ENCODE data around the gene RNF217. TPM values are rescaled to one million over a fixed set of nuclear protein-coding genes. Genes with fewer than 3 reads are reported as not detected.

The RNF217 gene
- total and polyA plus RNA-seq, 2 of the 13 experiments (the other 11 are each of a cell fraction or from before 2014, with no cell fraction given), result 2.2 to 2.4 TPM

DNA sequence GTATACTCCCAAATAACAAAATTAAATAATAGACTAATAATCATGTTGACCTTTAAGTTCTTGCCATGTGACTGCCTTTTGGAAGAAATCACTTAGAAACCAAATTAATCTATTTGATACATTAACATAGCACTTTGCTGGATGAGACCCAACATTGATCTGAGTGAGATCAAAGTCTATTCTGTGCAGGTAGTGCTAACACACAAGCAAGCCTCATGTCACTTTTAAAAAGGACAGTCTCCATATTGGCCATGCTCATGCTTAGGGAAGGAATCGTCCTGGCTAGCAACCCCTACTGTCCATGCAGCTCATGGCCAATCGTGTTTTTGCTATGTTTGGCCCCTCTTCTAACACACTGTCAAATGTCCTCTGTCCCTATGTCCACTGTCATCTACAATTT is 35.8 kb upstream of the RNF217 start:
- FAIRE-seq (no peak), DNase-seq (ENCODE audit: low spot score) (no peak), ATAC-seq (no peak; the same call in 2 of the 3 replicates)
- POLR2A ChIA-PET, result no interaction called here
- no peaks in the 10 kb centered on the region for H3K36me3 ChIP-seq (replicated peaks in 1 of 2; ENCODE audit: control insufficient read depth in 1 of 2, insufficient read depth in 2 of 2, low read length in 2 of 2)
- in situ Hi-C loops (cut with HindIII; ENCODE audit: extremely low pct_ligation_motif_present, low pct_unique_long_range_greater_than_20kb), result no loop called here
- no peaks in the 10 kb centered on the region for H3K79me2 ChIP-seq (ENCODE audit: insufficient read depth, low read length)
- no peaks in the 10 kb centered on the region for H3K4me1 ChIP-seq (ENCODE audit: insufficient read depth, low read length)
- H3K9me3 ChIP-seq (ENCODE audit: low read length), result no peaks in the 10 kb centered on the region
- H3K9ac ChIP-seq (ENCODE audit: insufficient read depth, low read depth, low read length), result no peak overlapping the region
- intact Hi-C loops (cut with micrococcal nuclease; ENCODE audit: unreplicated experiment), result no loop called here
- H3K4me3 ChIP-seq (replicated peaks in 1 of 3; ENCODE audit: insufficient read depth in 1 of 3, low read depth in 2 of 3, low read length in 3 of 3), result no peak overlapping the region
- no peak for TF ChIP-seq ZNF333 (CRISPR knock-in tag; IDR thresholded peaks at IDR 0.05; ENCODE audit: borderline replicate concordance)
- no peak for TF ChIP-seq CC2D1A (CRISPR knock-in tag; IDR thresholded peaks at IDR 0.05)
- TF ChIP-seq, protein P1, sequence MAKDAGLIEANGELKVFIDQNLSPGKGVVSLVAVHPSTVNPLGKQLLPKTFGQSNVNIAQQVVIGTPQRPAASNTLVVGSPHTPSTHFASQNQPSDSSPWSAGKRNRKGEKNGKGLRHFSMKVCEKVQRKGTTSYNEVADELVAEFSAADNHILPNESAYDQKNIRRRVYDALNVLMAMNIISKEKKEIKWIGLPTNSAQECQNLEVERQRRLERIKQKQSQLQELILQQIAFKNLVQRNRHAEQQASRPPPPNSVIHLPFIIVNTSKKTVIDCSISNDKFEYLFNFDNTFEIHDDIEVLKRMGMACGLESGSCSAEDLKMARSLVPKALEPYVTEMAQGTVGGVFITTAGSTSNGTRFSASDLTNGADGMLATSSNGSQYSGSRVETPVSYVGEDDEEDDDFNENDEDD (CRISPR knock-in tag; IDR thresholded peaks at IDR 0.05; ENCODE audit: borderline replicate concordance), result no peak
- TF ChIP-seq, protein P2, sequence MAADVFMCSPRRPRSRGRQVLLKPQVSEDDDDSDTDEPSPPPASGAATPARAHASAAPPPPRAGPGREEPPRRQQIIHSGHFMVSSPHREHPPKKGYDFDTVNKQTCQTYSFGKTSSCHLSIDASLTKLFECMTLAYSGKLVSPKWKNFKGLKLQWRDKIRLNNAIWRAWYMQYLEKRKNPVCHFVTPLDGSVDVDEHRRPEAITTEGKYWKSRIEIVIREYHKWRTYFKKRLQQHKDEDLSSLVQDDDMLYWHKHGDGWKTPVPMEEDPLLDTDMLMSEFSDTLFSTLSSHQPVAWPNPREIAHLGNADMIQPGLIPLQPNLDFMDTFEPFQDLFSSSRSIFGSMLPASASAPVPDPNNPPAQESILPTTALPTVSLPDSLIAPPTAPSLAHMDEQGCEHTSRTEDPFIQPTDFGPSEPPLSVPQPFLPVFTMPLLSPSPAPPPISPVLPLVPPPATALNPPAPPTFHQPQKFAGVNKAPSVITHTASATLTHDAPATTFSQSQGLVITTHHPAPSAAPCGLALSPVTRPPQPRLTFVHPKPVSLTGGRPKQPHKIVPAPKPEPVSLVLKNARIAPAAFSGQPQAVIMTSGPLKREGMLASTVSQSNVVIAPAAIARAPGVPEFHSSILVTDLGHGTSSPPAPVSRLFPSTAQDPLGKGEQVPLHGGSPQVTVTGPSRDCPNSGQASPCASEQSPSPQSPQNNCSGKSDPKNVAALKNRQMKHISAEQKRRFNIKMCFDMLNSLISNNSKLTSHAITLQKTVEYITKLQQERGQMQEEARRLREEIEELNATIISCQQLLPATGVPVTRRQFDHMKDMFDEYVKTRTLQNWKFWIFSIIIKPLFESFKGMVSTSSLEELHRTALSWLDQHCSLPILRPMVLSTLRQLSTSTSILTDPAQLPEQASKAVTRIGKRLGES (CRISPR knock-in tag; IDR thresholded peaks at IDR 0.05; ENCODE audit: borderline replicate concordance), result no peak
- no peak for TF ChIP-seq CEBPB (IDR thresholded peaks at IDR 0.05; ENCODE audit: borderline replicate concordance, low read depth, low read length)
- TF ChIP-seq, protein P3, sequence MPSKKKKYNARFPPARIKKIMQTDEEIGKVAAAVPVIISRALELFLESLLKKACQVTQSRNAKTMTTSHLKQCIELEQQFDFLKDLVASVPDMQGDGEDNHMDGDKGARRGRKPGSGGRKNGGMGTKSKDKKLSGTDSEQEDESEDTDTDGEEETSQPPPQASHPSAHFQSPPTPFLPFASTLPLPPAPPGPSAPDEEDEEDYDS (CRISPR knock-in tag; IDR thresholded peaks at IDR 0.05), result no peak
- TF ChIP-seq, protein P4, sequence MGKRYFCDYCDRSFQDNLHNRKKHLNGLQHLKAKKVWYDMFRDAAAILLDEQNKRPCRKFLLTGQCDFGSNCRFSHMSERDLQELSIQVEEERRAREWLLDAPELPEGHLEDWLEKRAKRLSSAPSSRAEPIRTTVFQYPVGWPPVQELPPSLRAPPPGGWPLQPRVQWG (CRISPR knock-in tag; IDR thresholded peaks at IDR 0.05; ENCODE audit: borderline replicate concordance, low read depth), result no peak
- no peak for TF ChIP-seq ZNF343 (CRISPR knock-in tag; IDR thresholded peaks at IDR 0.05)
- TF ChIP-seq GABPA (IDR thresholded peaks at IDR 0.05; ENCODE audit: low read depth, low read length), result no peak
- no peak for TF ChIP-seq GABPA (CRISPR knock-in tag; IDR thresholded peaks at IDR 0.05; ENCODE audit: low read depth)
- no peak for TF ChIP-seq TAF1 (CRISPR knock-in tag; IDR thresholded peaks at IDR 0.05)
- no peak for TF ChIP-seq FOSL2 (CRISPR knock-in tag; IDR thresholded peaks at IDR 0.05)
- no peak for TF ChIP-seq THAP11 (CRISPR knock-in tag; IDR thresholded peaks at IDR 0.05)
- TF ChIP-seq, protein P5, sequence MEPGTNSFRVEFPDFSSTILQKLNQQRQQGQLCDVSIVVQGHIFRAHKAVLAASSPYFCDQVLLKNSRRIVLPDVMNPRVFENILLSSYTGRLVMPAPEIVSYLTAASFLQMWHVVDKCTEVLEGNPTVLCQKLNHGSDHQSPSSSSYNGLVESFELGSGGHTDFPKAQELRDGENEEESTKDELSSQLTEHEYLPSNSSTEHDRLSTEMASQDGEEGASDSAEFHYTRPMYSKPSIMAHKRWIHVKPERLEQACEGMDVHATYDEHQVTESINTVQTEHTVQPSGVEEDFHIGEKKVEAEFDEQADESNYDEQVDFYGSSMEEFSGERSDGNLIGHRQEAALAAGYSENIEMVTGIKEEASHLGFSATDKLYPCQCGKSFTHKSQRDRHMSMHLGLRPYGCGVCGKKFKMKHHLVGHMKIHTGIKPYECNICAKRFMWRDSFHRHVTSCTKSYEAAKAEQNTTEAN (CRISPR knock-in tag; conservative IDR thresholded peaks at IDR 0.05), result no peak
- no peak for TF ChIP-seq ZNF891 (CRISPR knock-in tag; IDR thresholded peaks at IDR 0.05)
- no peak for TF ChIP-seq ZNF234 (CRISPR knock-in tag; conservative IDR thresholded peaks at IDR 0.05)
- BruUV-seq (replicated peaks), result no TSS peak
- H3K4me2 ChIP-seq (ENCODE audit: low read depth, low read length), result no peak overlapping the region
- no peaks in the 10 kb centered on the region for H4K20me1 ChIP-seq (ENCODE audit: insufficient read depth, low read length)
- H3K27me3 ChIP-seq (ENCODE audit: control insufficient read depth in 1 of 2, insufficient read depth in 2 of 2, low read length in 2 of 2), result no peaks in the 10 kb centered on the region
- WGBS (ENCODE audit: low lambda C conversion rate), result 0% methylated on average over 2 of the region's 2 CpGs
- no peak overlapping the region for H3K27ac ChIP-seq (ENCODE audit: extremely low read length, insufficient read depth, low read length)
- no peak overlapping the region for H2AFZ ChIP-seq (ENCODE audit: low read length)
- CTCF ChIA-PET (ENCODE audit: low intra/inter-chr PET ratio, low total read pairs), result no interaction called here

Measured in HepG2 (cell line).